Right lobe of liver (tissue), 6 donors: Measurements from ENCODE around the gene ARHGAP15. TPM values are rescaled to one million over a fixed set of nuclear protein-coding genes. Genes with fewer than 3 reads are reported as not detected.
A peak's percentile ranks its signal among the peaks of the same experiment; 100 is the strongest.

Experiments used
- ATAC-seq, 4 donors: fragments of 200-7000 bp; cut with Tn5 transposase; one replicate each; pipeline ENCODE4 v1.9.1; 2020; ENCODE audit warnings: mild to moderate bottlenecking in 4 of 4, moderate library complexity in 4 of 4
- DNase-seq, 3 donors: peaks; one replicate each; pipeline ENCODE4 v3.0.0-alpha.2; 2020
- H3K27ac ChIP-seq, 3 donors: fragments of 200-600 bp; one replicate each; pipeline ENCODE4 v1.8.0; 2022
- H3K27me3 ChIP-seq, 2 donors: fragments of 200-600 bp; one replicate each; pipeline ENCODE4 v1.8.0; 2022
- H3K36me3 ChIP-seq, 4 donors: fragments of 200-600 bp; sonication (generic) in 1 of 4; one replicate each; pipeline versions ENCODE4 v1.5.1 to v1.8.0; 2017 to 2022; ENCODE audit warnings: control low read depth in 1 of 4
- H3K4me1 ChIP-seq, 4 donors: fragments of 200-600 bp; sonication (generic) in 1 of 4; one replicate each; pipeline versions ENCODE4 v1.5.1 to v1.8.0; 2017 to 2022; ENCODE audit warnings: control low read depth in 1 of 4
- H3K4me3 ChIP-seq, 3 donors: fragments of 200-600 bp; one replicate each; pipeline ENCODE4 v1.8.0; 2022
- H3K9me3 ChIP-seq, 4 donors: fragments of 200-600 bp; sonication (generic) in 1 of 4; one replicate each; pipeline versions ENCODE4 v1.5.1 to v1.8.0; 2017 to 2022; ENCODE audit warnings: control low read depth in 1 of 4
- POLR2A ChIP-seq: fragments of 450-650 bp; IDR thresholded peaks from one replicate; pipeline ENCODE4 v1.6.1; 2017; ENCODE audit warnings: antibody characterized with exemption, mild to moderate bottlenecking
- WGBS: methylation state at CpG from one replicate; pipeline ENCODE4 v1.1.6; 2018; ENCODE audit warnings: low coverage, low lambda C conversion rate; ENCODE audit not compliant: insufficient coverage; ENCODE audit errors: missing lambda C conversion rate; 5-methylcytosine and 5-hydroxymethylcytosine counted together
- intact Hi-C, 2 donors: fragments of 100-400 bp; cut with DNase I; formaldehyde crosslinking; loops; one replicate each; pipeline versions ENCODE4 v1.11.2 to v1.14.1; 2022
- total RNA-seq, 6 experiments: library from RNA; depleted of rRNA in 2 of 6; stranded (reverse); fragments of >200 nt in 2 of 6; fragmentation: NEBNext Ultra II Directional in 3 of 6; extraction: Animal tissue kit (Norgen Biotek cat#: 25700) in 3 of 6; gene quantifications; one replicate each; pipeline versions ENCODE4 v1.1.0 to v1.2.4, GENCODE V29; 2016 to 2023
- TF ChIP-seq, protein P1 (sequence below), 4 donors: fragments of 200-600 bp in 3 of 4; fragments of 450-650 bp in 1 of 4; IDR thresholded peaks; one replicate each; pipeline versions ENCODE4 v1.5.1 to v1.8.0; 2016 to 2022; ENCODE audit warnings: antibody characterized with exemption in 4 of 4, mild to moderate bottlenecking in 2 of 4
- donor health status: DM: no; HTN: yes; CAD: no.
- donor health status: DM: no; HTN: no; CAD: no.
- donor health status: DM: no; HTN: no; CAD: no.
- donor health status: DM: no; HTN: yes; CAD: no.
- donor health status: DM: no; HTN: yes; CAD: no.

Gene ARHGAP15
- total RNA-seq, 6 experiments from 2014 or later, result 3.3 to 8.2 (median 6.6) TPM

DNA sequence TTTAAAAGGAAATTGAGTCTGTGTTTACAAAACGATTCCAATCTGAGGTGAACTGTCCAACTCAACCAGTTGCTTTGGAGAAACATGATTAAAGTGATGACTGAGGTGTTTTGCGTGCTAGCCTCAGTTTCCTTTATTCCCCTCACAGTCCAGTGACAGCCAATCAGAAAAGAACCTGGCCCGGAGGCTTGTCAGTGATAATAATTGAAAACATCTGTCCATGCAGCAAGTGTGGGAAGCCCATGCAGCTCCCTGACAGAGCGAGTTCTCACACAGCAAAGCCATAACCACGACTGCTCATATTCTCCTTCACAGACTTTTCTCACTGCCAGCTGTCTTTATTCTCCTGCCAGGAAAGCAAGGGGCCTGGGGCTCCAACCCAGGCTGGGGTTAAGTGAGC lies 613.4 kb downstream of the ARHGAP15 start:
- H3K9me3 ChIP-seq, result no peaks in the 10 kb centered on the region
- no peak overlapping the region for H3K27ac ChIP-seq
- DNase-seq, result no peak
- intact Hi-C loops, result no loop called here
- no peak overlapping the region for H3K4me3 ChIP-seq
- 43% methylated on average over 5 of the region's 5 CpGs for WGBS
- no peaks in the 10 kb centered on the region for H3K4me1 ChIP-seq
- no peaks in the 10 kb centered on the region for H3K27me3 ChIP-seq
- no peaks in the 10 kb centered on the region for H3K36me3 ChIP-seq
- TF ChIP-seq, protein P1, sequence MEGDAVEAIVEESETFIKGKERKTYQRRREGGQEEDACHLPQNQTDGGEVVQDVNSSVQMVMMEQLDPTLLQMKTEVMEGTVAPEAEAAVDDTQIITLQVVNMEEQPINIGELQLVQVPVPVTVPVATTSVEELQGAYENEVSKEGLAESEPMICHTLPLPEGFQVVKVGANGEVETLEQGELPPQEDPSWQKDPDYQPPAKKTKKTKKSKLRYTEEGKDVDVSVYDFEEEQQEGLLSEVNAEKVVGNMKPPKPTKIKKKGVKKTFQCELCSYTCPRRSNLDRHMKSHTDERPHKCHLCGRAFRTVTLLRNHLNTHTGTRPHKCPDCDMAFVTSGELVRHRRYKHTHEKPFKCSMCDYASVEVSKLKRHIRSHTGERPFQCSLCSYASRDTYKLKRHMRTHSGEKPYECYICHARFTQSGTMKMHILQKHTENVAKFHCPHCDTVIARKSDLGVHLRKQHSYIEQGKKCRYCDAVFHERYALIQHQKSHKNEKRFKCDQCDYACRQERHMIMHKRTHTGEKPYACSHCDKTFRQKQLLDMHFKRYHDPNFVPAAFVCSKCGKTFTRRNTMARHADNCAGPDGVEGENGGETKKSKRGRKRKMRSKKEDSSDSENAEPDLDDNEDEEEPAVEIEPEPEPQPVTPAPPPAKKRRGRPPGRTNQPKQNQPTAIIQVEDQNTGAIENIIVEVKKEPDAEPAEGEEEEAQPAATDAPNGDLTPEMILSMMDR (IDR thresholded peaks at IDR 0.05), result no peak
- no peak for TF ChIP-seq POLR2A
- no peak for ATAC-seq

GRCh38 chr2:143744114-143744513 lies 614.9 kb downstream of the ARHGAP15 start:
- no peaks in the 10 kb centered on the region for H3K27me3 ChIP-seq
- H3K27ac ChIP-seq, result no peak overlapping the region
- H3K9me3 ChIP-seq, result no peaks in the 10 kb centered on the region
- WGBS, result 94% methylated on average over 2 of the region's 2 CpGs
- no peaks in the 10 kb centered on the region for H3K4me1 ChIP-seq
- H3K36me3 ChIP-seq, result no peaks in the 10 kb centered on the region
- DNase-seq, result no peak
- H3K4me3 ChIP-seq, result no peak overlapping the region
- TF ChIP-seq POLR2A, result no peak
- TF ChIP-seq, protein P1 (IDR thresholded peaks at IDR 0.05), result no peak
- intact Hi-C loops, result no loop called here
- no peak for ATAC-seq

- no peak overlapping the region for H3K27ac ChIP-seq
- no peak overlapping the region for H3K4me3 ChIP-seq
- H3K36me3 ChIP-seq, result no peaks in the 10 kb centered on the region
- 55% methylated on average over 2 of the region's 2 CpGs for WGBS
- no peak for DNase-seq
- intact Hi-C loops, result no loop called here
- TF ChIP-seq, protein P1 (IDR thresholded peaks at IDR 0.05), result no peak
- no peak for TF ChIP-seq POLR2A
- no peaks in the 10 kb centered on the region for H3K9me3 ChIP-seq
- no peak for ATAC-seq
- no peaks in the 10 kb centered on the region for H3K27me3 ChIP-seq
- H3K4me1 ChIP-seq, result no peaks in the 10 kb centered on the region
Measured at GRCh38 chr2:143745060-143745459, 615.8 kb downstream of the ARHGAP15 start.

DNA sequence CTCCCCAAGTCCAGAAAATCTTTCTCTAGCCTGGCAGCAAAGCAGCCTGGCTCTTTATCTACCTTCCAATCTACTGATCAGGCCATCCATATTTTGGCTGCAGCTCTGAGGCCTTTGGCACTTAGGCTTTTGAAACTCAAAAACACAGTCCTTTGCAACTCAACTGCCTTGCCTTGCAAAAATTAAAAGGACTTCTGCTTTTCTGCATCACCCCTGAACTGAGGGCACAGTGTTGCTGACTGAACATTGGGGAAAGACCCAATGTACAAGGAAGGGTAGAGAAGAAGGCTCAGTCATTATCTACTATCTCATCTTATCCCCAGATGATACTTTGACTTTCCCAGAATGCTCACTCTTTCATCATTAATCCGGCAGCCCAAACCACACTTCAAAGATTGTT lies 625.5 kb downstream of the ARHGAP15 start:
- Histone ChIP-seq H3K4me3 (no peak overlapping the region), H3K27ac (no peak overlapping the region), H3K9me3 (no peaks in the 10 kb centered on the region), H3K36me3 (no peaks in the 10 kb centered on the region), H3K27me3 (no peaks in the 10 kb centered on the region), H3K4me1 (no peaks in the 10 kb centered on the region)
- intact Hi-C loops, result no loop called here
- no peak for TF ChIP-seq POLR2A
- TF ChIP-seq, protein P1 (IDR thresholded peaks at IDR 0.05), result no peak
- DNase-seq (no peak), ATAC-seq (peak in 1 of 4 donors; percentile 33)
- 75% methylated on average over 1 of the region's 1 CpG for WGBS
